Eye (tissue), 1 donor: ENCODE results near the gene FBXW7.
A peak's percentile ranks its signal among the peaks of the same experiment; 100 is the strongest.

Source experiments
- DNase-seq: peaks from one replicate; pipeline ENCODE4 v3.0.0-alpha.2; 2015

FBXW7 gene

GRCh38 chr4:152421576-152421975, 114.3 kb downstream of the FBXW7 start:
- DNase-seq: no peak

GRCh38 chr4:152419809-152420208, 116.1 kb downstream of the FBXW7 start:
- no peak for DNase-seq

GRCh38 chr4:152417673-152418072, 118.2 kb downstream of the FBXW7 start:
- no peak for DNase-seq

- DNase-seq: no peak
These were observed 119.9 kb downstream of the FBXW7 start for GRCh38 chr4:152415980-152416379.

- DNase-seq: peak; percentile 54
These were observed 127.2 kb downstream of the FBXW7 start for GRCh38 chr4:152408514-152409327.

GRCh38 chr4:152401424-152401823, 134.5 kb downstream of the FBXW7 start:
- no peak for DNase-seq

GRCh38 chr4:152399246-152399645, 136.6 kb downstream of the FBXW7 start:
- DNase-seq: no peak

GRCh38 chr4:152398060-152398459, 137.8 kb downstream of the FBXW7 start:
- DNase-seq: peak; percentile 37

- no peak for DNase-seq
These were observed 141.1 kb downstream of the FBXW7 start for GRCh38 chr4:152394791-152395190.

GRCh38 chr4:152392079-152392478, 143.8 kb downstream of the FBXW7 start:
- no peak for DNase-seq

- DNase-seq: no peak
These were observed 145.7 kb downstream of the FBXW7 start for GRCh38 chr4:152390216-152390615.

GRCh38 chr4:152389359-152389758, 146.5 kb downstream of the FBXW7 start:
- DNase-seq: no peak

- peak; percentile 28 for DNase-seq
These were observed 150.3 kb downstream of the FBXW7 start for GRCh38 chr4:152385551-152385950.

- no peak for DNase-seq
These were observed 153.7 kb downstream of the FBXW7 start for GRCh38 chr4:152382057-152382785.

GRCh38 chr4:152380919-152381318, 155.0 kb downstream of the FBXW7 start:
- DNase-seq: no peak

- no peak for DNase-seq
These were observed 155.7 kb downstream of the FBXW7 start for GRCh38 chr4:152380185-152380584.

GRCh38 chr4:152374606-152375285, 161.1 kb downstream of the FBXW7 start:
- no peak for DNase-seq

- DNase-seq: no peak
These were observed 161.7 kb downstream of the FBXW7 start for GRCh38 chr4:152374153-152374552.

- no peak for DNase-seq
These were observed 163.4 kb downstream of the FBXW7 start for GRCh38 chr4:152372444-152372843.

GRCh38 chr4:152369902-152370295, 166.0 kb downstream of the FBXW7 start:
- DNase-seq: no peak

- DNase-seq: no peak
These were observed 166.5 kb downstream of the FBXW7 start for GRCh38 chr4:152369203-152369901.

- DNase-seq: peak; percentile 76
These were observed 167.9 kb downstream of the FBXW7 start for GRCh38 chr4:152368001-152368400.

GRCh38 chr4:152364883-152365282, 171.0 kb downstream of the FBXW7 start:
- no peak for DNase-seq
